ENCODE data around the gene PAFAH1B2. TPM values are rescaled to one million over a fixed set of nuclear protein-coding genes. Genes with fewer than 3 reads are reported as not detected.

The PAFAH1B2 gene
- total RNA-seq, 3 donors from 2014 or later (not counting 1 experiment from before 2014, with no cell fraction given) = 46.1 to 71.0 (median 58.8) TPM

- H3K4me3 ChIP-seq (ENCODE audit: low read length) = peak within 1 kb of the TSS; percentile 72
- DNase-seq (peak; percentile 84 to 94), ATAC-seq (peak; percentile 92 to 97 (median 93))
- no peaks in the 10 kb centered on the region for H3K27me3 ChIP-seq (ENCODE audit: control insufficient read depth, insufficient read depth, low read length)
- Mint-ChIP-seq H3K4me1 (peaks cover 31 to 34% of the 10 kb centered on the region in 2 donors), H3K36me3 (no peaks in the 10 kb centered on the region), H3K27me3 (ENCODE audit: low read depth in 2 of 2) (no peaks in the 10 kb centered on the region), H3K4me3 (peak within 1 kb of the TSS; percentile 95), H3K9me3 (no peaks in the 10 kb centered on the region), H3K27ac (peak within 1 kb of the TSS; percentile 86 to 92)
- TF ChIP-seq CTCF (IDR thresholded peaks at IDR 0.05) = peak; percentile 13
- no peaks in the 10 kb centered on the region for H3K9me3 ChIP-seq (ENCODE audit: control insufficient read depth, insufficient read depth, low read length)
- peaks cover 3% of the 10 kb centered on the region for H3K36me3 ChIP-seq (ENCODE audit: control insufficient read depth, insufficient read depth, low read length)
- intact Hi-C loops (cut with micrococcal nuclease) = loop anchor here (1.0 to 2.0 kb wide), 3 partner anchors 34 to 52 kb away; partner anchors contain the start of gene PAFAH1B2
- 2% methylated on average over 48 of the region's 51 CpGs for WGBS (ENCODE audit: insufficient coverage)
- peaks cover 34% of the 10 kb centered on the region for H3K4me1 ChIP-seq (ENCODE audit: control insufficient read depth, insufficient read depth, low read length)
- peak within 1 kb of the TSS; percentile 83 for H3K27ac ChIP-seq (ENCODE audit: low read length)
Observed at GRCh38 chr11:117178210-117179034, 34.3 kb downstream of the PAFAH1B2 start, which contains the start of gene SIDT2. Gene SIDT2, plus strand, starts transcription at chr11:117178743. Its CDS starts 521 bp downstream, at chr11:117179264.

- intact Hi-C loops (cut with micrococcal nuclease) = loop anchor here (1.0 to 2.0 kb wide), 2 partner anchors 35 to 51 kb away; partner anchors contain the start of gene PAFAH1B2
- TF ChIP-seq CTCF (IDR thresholded peaks at IDR 0.05) = no peak
- no peaks in the 10 kb centered on the region for H3K9me3 ChIP-seq (ENCODE audit: control insufficient read depth, insufficient read depth, low read length)
- no peaks in the 10 kb centered on the region for H3K27me3 ChIP-seq (ENCODE audit: control insufficient read depth, insufficient read depth, low read length)
- Mint-ChIP-seq H3K36me3 (no peaks in the 10 kb centered on the region), H3K27ac (peak overlapping the region; percentile 86 to 92), H3K27me3 (ENCODE audit: low read depth in 2 of 2) (no peaks in the 10 kb centered on the region), H3K9me3 (no peaks in the 10 kb centered on the region), H3K4me1 (peaks cover 26 to 31% of the 10 kb centered on the region in 2 donors), H3K4me3 (peak overlapping the region; percentile 95)
- peak; percentile 46 to 69 (median 62) for ATAC-seq
- H3K36me3 ChIP-seq (ENCODE audit: control insufficient read depth, insufficient read depth, low read length) = peaks cover 3% of the 10 kb centered on the region
- 1% methylated on average over 36 of the region's 39 CpGs for WGBS (ENCODE audit: insufficient coverage)
- peak overlapping the region; percentile 83 for H3K27ac ChIP-seq (ENCODE audit: low read length)
- peak overlapping the region; percentile 72 for H3K4me3 ChIP-seq (ENCODE audit: low read length)
- peak; percentile 57 to 62 for DNase-seq
- peaks cover 34% of the 10 kb centered on the region for H3K4me1 ChIP-seq (ENCODE audit: control insufficient read depth, insufficient read depth, low read length)
Observed at GRCh38 chr11:117179048-117179999, 35.2 kb downstream of the PAFAH1B2 start.

GRCh38 chr11:117180020-117180419 lies 35.9 kb downstream of the PAFAH1B2 start:
- H3K4me1 Mint-ChIP-seq = peaks cover 26 to 31% of the 10 kb centered on the region in 2 donors
- no peak for DNase-seq
- no peaks in the 10 kb centered on the region for H3K9me3 Mint-ChIP-seq
- Histone ChIP-seq H3K9me3 (ENCODE audit: control insufficient read depth, insufficient read depth, low read length) (no peaks in the 10 kb centered on the region), H3K4me1 (ENCODE audit: control insufficient read depth, insufficient read depth, low read length) (peaks cover 34% of the 10 kb centered on the region), H3K27ac (ENCODE audit: low read length) (peak overlapping the region; percentile 83), H3K4me3 (ENCODE audit: low read length) (peak overlapping the region; percentile 72), H3K36me3 (ENCODE audit: control insufficient read depth, insufficient read depth, low read length) (peaks cover 3% of the 10 kb centered on the region), H3K27me3 (ENCODE audit: control insufficient read depth, insufficient read depth, low read length) (no peaks in the 10 kb centered on the region)
- no peak for TF ChIP-seq CTCF (IDR thresholded peaks at IDR 0.05)
- no peak for ATAC-seq
- peak overlapping the region; percentile 95 for H3K4me3 Mint-ChIP-seq
- H3K27me3 Mint-ChIP-seq (ENCODE audit: low read depth in 2 of 2) = no peaks in the 10 kb centered on the region
- no peaks in the 10 kb centered on the region for H3K36me3 Mint-ChIP-seq
- H3K27ac Mint-ChIP-seq = peak overlapping the region; percentile 86 to 92
- intact Hi-C loops (cut with micrococcal nuclease) = no loop called here
- WGBS (ENCODE audit: insufficient coverage) = 28% methylated on average over 4 of the region's 4 CpGs

Measured in natural killer cell (primary cell).